HG02588 (cell line): ENCODE results near the gene RAVER2.

Source experiments
- ATAC-seq: cut with Tn5 transposase; IDR thresholded peaks from one replicate; pipeline ENCODE4 v1.9.1; 2021; ENCODE audit warnings: mild to moderate bottlenecking, moderate library complexity; ENCODE audit not compliant: unreplicated experiment

Gene RAVER2

GRCh38 chr1:64872067-64872466, 127.2 kb downstream of the RAVER2 start:
- ATAC-seq = no peak

GRCh38 chr1:64873576-64873975, 128.7 kb downstream of the RAVER2 start:
- ATAC-seq = no peak

GRCh38 chr1:64874666-64875065, 129.8 kb downstream of the RAVER2 start:
- no peak for ATAC-seq

- no peak for ATAC-seq
Observed at GRCh38 chr1:64875101-64875500, 130.2 kb downstream of the RAVER2 start.

- no peak for ATAC-seq
Observed at GRCh38 chr1:64875606-64876005, 130.7 kb downstream of the RAVER2 start.

GRCh38 chr1:64877151-64877550, 132.3 kb downstream of the RAVER2 start:
- no peak for ATAC-seq

- ATAC-seq = no peak
Observed at GRCh38 chr1:64877598-64877997, 132.7 kb downstream of the RAVER2 start.

- no peak for ATAC-seq
Observed at GRCh38 chr1:64878090-64878489, 133.2 kb downstream of the RAVER2 start.

GRCh38 chr1:64878931-64879611, 134.2 kb downstream of the RAVER2 start:
- no peak for ATAC-seq

GRCh38 chr1:64880449-64880848, 135.6 kb downstream of the RAVER2 start:
- ATAC-seq = no peak

- no peak for ATAC-seq
Observed at GRCh38 chr1:64881281-64881680, 136.4 kb downstream of the RAVER2 start.
